Regular cardiac myocyte (primary cell): ENCODE results near the gene PKNOX2. TPM values are rescaled to one million over a fixed set of nuclear protein-coding genes. Genes with fewer than 3 reads are reported as not detected.

Source experiments
- total RNA-seq: library from RNA; depleted of rRNA; stranded (reverse); fragments of >200 nt; gene quantifications from 2 replicates; pipeline ENCODE4 v1.2.3, GENCODE V29; 2014

Gene PKNOX2, protein sequence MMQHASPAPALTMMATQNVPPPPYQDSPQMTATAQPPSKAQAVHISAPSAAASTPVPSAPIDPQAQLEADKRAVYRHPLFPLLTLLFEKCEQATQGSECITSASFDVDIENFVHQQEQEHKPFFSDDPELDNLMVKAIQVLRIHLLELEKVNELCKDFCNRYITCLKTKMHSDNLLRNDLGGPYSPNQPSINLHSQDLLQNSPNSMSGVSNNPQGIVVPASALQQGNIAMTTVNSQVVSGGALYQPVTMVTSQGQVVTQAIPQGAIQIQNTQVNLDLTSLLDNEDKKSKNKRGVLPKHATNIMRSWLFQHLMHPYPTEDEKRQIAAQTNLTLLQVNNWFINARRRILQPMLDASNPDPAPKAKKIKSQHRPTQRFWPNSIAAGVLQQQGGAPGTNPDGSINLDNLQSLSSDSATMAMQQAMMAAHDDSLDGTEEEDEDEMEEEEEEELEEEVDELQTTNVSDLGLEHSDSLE
- 0.38 and 3.1 TPM in 2 replicates for total RNA-seq

GRCh38 chr11:125164422-125165110 is at the start of gene PKNOX2:
PKNOX2 (plus strand) TSS chr11:125164751; CDS start chr11:125351306, 186,555 bp downstream.

Other genes with a start within 250 kb of the PKNOX2 start
- not detected in 2 replicates for gene HEPN1, start 245.5 kb upstream of the PKNOX2 start, total RNA-seq
- gene HEPACAM, start 228.7 kb upstream of the PKNOX2 start, total RNA-seq = not detected in 2 replicates
- 0.85 and 3.6 TPM in 2 replicates for gene CCDC15, start 210.5 kb upstream of the PKNOX2 start, total RNA-seq
- gene SLC37A2, start 101.4 kb upstream of the PKNOX2 start, total RNA-seq = 0.56 and 1.3 TPM in 2 replicates
- gene TMEM218, start 53.1 kb upstream of the PKNOX2 start, total RNA-seq = 23.7 and 30.9 TPM in 2 replicates